ENCODE data around the gene PNKD. TPM values are rescaled to one million over a fixed set of nuclear protein-coding genes. Genes with fewer than 3 reads are reported as not detected.

PNKD gene
- total RNA-seq, 1 donor from 2014 or later, result 28.9 TPM

DNA sequence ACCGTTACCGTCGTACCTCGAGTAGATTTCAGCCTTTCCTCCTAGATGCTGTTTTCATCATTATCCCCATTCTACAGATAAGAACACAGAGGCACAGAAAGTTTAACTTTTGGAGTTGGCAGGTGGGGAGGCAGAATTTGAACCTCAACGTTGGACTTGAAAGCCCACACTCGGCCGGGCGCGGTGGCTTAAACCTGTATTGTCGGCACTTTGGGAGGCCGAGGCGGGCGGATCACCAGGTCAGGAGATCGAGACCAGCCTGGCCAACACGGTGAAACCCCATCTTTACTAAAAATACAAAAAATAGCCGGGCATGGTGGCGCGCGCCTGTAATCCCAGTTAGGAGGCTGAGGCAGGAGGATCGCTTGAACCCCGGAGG, 97.8 kb downstream of the PNKD start:
- TF ChIP-seq, protein P1, sequence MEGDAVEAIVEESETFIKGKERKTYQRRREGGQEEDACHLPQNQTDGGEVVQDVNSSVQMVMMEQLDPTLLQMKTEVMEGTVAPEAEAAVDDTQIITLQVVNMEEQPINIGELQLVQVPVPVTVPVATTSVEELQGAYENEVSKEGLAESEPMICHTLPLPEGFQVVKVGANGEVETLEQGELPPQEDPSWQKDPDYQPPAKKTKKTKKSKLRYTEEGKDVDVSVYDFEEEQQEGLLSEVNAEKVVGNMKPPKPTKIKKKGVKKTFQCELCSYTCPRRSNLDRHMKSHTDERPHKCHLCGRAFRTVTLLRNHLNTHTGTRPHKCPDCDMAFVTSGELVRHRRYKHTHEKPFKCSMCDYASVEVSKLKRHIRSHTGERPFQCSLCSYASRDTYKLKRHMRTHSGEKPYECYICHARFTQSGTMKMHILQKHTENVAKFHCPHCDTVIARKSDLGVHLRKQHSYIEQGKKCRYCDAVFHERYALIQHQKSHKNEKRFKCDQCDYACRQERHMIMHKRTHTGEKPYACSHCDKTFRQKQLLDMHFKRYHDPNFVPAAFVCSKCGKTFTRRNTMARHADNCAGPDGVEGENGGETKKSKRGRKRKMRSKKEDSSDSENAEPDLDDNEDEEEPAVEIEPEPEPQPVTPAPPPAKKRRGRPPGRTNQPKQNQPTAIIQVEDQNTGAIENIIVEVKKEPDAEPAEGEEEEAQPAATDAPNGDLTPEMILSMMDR (IDR thresholded peaks at IDR 0.05), result no peak
- H3K27me3 Mint-ChIP-seq (ENCODE audit: low read depth), result no peaks in the 10 kb centered on the region

DNA sequence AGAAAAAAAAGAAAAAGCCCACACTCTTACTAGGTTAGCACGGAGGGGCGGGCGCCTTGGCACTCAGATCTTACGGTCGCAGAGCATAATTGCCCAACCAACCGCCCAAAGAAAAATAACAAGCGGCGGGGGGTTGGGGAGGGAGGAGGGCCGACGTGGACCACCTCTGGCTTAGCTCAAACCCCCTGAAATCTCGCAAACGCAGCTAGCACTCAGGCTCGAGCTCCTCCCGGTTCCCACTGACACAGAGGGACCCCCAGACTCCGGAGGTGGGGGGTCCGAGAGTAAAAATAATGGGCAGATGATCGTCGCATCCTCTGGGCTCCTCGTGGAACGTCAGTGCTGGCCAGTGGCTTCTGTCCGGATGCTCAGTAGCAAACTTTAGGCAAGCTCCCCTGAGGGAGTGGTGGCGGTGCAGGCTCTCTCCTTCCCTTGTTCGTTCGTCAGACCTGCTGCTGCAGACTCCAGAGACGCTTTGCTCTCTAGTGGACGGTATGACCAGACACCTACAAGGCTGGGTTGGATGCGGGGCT, 98.4 kb downstream of the PNKD start:
- Mint-ChIP-seq H3K27ac (ENCODE audit: unreplicated experiment) (no peak overlapping the region), H3K9me3 (ENCODE audit: low read depth) (no peaks in the 10 kb centered on the region), H3K4me1 (ENCODE audit: low read depth) (peaks cover 10% of the 10 kb centered on the region), H3K36me3 (ENCODE audit: low read depth) (no peaks in the 10 kb centered on the region), H3K4me3 (ENCODE audit: unreplicated experiment) (peak overlapping the region; percentile 35), H3K27me3 (ENCODE audit: low read depth) (no peaks in the 10 kb centered on the region)
- DNase-seq (ENCODE audit: low spot score), result no peak
- TF ChIP-seq, protein P1 (IDR thresholded peaks at IDR 0.05), result no peak

More for the DNA sequence above, 97.8 kb downstream of the PNKD start:
- H3K4me1 Mint-ChIP-seq (ENCODE audit: low read depth), result peaks cover 10% of the 10 kb centered on the region
- no peaks in the 10 kb centered on the region for H3K9me3 Mint-ChIP-seq (ENCODE audit: low read depth)
- H3K4me3 Mint-ChIP-seq (ENCODE audit: unreplicated experiment), result peak overlapping the region; percentile 65
- H3K36me3 Mint-ChIP-seq (ENCODE audit: low read depth), result no peaks in the 10 kb centered on the region
- DNase-seq (ENCODE audit: low spot score), result no peak
- H3K27ac Mint-ChIP-seq (ENCODE audit: unreplicated experiment), result peak overlapping the region; percentile 51

DNA sequence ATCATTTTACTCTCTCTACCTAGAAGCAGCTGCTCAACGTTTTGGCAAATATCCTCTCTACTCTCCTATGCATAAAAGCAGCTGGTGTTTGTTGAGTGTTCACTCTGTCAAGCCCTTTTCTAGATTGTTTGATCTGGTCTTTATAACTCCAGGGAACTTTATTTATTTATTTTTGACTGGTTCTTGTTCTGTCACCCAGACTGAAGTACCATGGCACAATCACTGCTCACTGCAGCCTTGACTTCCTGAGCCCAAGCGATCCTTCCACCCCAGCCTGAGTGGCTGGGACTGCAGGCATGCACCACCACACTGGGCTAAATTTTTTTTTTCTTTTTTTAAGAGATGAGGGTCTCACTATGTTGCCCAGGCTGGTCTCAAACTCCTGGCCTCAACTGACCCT, 99.0 kb downstream of the PNKD start:
- no peak for DNase-seq (ENCODE audit: low spot score)
- Mint-ChIP-seq H3K36me3 (ENCODE audit: low read depth) (no peaks in the 10 kb centered on the region), H3K9me3 (ENCODE audit: low read depth) (no peaks in the 10 kb centered on the region), H3K4me1 (ENCODE audit: low read depth) (peaks cover 10% of the 10 kb centered on the region), H3K27me3 (ENCODE audit: low read depth) (no peaks in the 10 kb centered on the region), H3K4me3 (ENCODE audit: unreplicated experiment) (no peak overlapping the region), H3K27ac (ENCODE audit: unreplicated experiment) (no peak overlapping the region)
- TF ChIP-seq, protein P1 (IDR thresholded peaks at IDR 0.05), result no peak

DNA sequence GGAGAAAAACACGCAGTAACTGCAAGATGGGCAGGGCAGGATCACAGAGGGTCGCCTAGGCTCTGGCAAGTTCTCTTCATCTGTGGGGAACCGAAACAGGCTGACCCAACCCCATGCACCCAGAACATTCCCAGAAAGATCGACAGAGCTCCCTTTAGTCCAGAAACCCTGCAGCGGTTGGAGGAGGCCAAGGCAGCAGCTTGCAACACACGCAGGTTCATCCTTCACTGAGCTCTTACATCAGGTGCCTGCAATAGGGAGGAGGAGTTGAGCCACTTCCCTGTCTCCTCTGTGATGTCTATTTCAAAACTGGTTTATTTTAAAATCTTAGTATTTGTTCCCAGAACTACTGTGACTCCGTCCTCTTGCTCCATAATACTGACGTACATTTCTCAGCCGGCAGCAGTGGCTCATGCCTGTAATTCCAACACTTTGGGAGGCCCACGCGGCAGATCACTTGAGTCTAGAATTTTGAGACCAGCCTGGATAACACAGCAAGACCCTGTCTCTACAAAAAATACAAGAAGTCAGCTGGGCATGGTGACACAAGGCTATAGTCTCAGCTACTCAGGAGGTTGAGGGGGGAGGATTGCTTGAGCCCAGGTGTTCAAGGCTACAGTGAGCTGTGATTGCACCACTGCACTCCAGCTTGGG, 100.2 kb downstream of the PNKD start:
- Mint-ChIP-seq H3K4me3 (ENCODE audit: unreplicated experiment) (no peak overlapping the region), H3K4me1 (ENCODE audit: low read depth) (peaks cover 15% of the 10 kb centered on the region), H3K9me3 (ENCODE audit: low read depth) (no peaks in the 10 kb centered on the region), H3K36me3 (ENCODE audit: low read depth) (no peaks in the 10 kb centered on the region), H3K27me3 (ENCODE audit: low read depth) (no peaks in the 10 kb centered on the region), H3K27ac (ENCODE audit: unreplicated experiment) (peak overlapping the region; percentile 71)
- TF ChIP-seq, protein P1 (IDR thresholded peaks at IDR 0.05), result no peak
- no peak for DNase-seq (ENCODE audit: low spot score)

DNA sequence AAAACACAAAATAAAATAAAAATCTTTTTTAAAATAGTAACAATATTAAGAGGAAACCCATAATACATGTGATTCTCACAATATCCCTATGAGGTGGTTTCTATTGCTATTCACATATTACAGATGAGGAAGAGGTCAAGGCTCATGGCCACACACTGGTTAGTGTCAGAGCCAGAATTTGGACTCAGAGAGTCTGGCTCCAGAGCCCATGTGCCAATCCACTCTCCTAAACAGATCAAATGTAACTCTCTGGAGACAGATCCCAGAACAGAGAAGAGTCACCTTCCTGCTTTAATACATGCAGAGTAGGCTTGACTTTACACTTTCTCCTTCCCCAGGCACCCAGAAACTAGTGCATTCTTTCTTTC, 101.6 kb downstream of the PNKD start:
- TF ChIP-seq, protein P1 (IDR thresholded peaks at IDR 0.05), result no peak
- no peak overlapping the region for H3K4me3 Mint-ChIP-seq (ENCODE audit: unreplicated experiment)
- H3K27me3 Mint-ChIP-seq (ENCODE audit: low read depth), result no peaks in the 10 kb centered on the region
- no peak overlapping the region for H3K27ac Mint-ChIP-seq (ENCODE audit: unreplicated experiment)
- H3K36me3 Mint-ChIP-seq (ENCODE audit: low read depth), result no peaks in the 10 kb centered on the region
- DNase-seq (ENCODE audit: low spot score), result no peak
- no peaks in the 10 kb centered on the region for H3K9me3 Mint-ChIP-seq (ENCODE audit: low read depth)
- H3K4me1 Mint-ChIP-seq (ENCODE audit: low read depth), result peaks cover 15% of the 10 kb centered on the region
